ENCODE data around the gene PHKB.

GRCh38 chr16:47716571-47716970 lies 255.4 kb downstream of the PHKB start:
- no peak for TF ChIP-seq CTCF (IDR thresholded peaks at IDR 0.05; ENCODE audit: insufficient read depth, low read length)
- TF ChIP-seq, protein P1, sequence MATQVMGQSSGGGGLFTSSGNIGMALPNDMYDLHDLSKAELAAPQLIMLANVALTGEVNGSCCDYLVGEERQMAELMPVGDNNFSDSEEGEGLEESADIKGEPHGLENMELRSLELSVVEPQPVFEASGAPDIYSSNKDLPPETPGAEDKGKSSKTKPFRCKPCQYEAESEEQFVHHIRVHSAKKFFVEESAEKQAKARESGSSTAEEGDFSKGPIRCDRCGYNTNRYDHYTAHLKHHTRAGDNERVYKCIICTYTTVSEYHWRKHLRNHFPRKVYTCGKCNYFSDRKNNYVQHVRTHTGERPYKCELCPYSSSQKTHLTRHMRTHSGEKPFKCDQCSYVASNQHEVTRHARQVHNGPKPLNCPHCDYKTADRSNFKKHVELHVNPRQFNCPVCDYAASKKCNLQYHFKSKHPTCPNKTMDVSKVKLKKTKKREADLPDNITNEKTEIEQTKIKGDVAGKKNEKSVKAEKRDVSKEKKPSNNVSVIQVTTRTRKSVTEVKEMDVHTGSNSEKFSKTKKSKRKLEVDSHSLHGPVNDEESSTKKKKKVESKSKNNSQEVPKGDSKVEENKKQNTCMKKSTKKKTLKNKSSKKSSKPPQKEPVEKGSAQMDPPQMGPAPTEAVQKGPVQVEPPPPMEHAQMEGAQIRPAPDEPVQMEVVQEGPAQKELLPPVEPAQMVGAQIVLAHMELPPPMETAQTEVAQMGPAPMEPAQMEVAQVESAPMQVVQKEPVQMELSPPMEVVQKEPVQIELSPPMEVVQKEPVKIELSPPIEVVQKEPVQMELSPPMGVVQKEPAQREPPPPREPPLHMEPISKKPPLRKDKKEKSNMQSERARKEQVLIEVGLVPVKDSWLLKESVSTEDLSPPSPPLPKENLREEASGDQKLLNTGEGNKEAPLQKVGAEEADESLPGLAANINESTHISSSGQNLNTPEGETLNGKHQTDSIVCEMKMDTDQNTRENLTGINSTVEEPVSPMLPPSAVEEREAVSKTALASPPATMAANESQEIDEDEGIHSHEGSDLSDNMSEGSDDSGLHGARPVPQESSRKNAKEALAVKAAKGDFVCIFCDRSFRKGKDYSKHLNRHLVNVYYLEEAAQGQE (IDR thresholded peaks at IDR 0.05; ENCODE audit: insufficient replicate concordance, low read depth), result no peak
- TF ChIP-seq GABPA (IDR thresholded peaks at IDR 0.05; ENCODE audit: low read depth), result no peak
- TF ChIP-seq POLR2AphosphoS5 (IDR thresholded peaks at IDR 0.05; ENCODE audit: low read depth), result no peak
